Liver (tissue), 3 donors: ENCODE results near the gene TMCO5A.

ENCODE experiments used
- GABPA ChIP-seq, 2 donors: IDR thresholded peaks in 1 of 2; conservative IDR thresholded peaks in 1 of 2; 2 replicates each; pipeline ENCODE4 v1.6.1; 2016; ENCODE audit warnings: antibody characterized with exemption in 2 of 2, mild to moderate bottlenecking in 1 of 2, moderate library complexity in 1 of 2
- TAF1 ChIP-seq: conservative IDR thresholded peaks from 2 replicates; pipeline ENCODE4 v1.6.1; 2016; ENCODE audit warnings: antibody characterized with exemption, mild to moderate bottlenecking
- TF ChIP-seq, protein P1 (sequence below): fragments of 150-350 bp; IDR thresholded peaks from 2 replicates; pipeline ENCODE4 v1.5.1; 2017; ENCODE audit warnings: improper control_type of control experiment, low read depth, low read length; ENCODE audit not compliant: missing input control
- TF ChIP-seq, protein P2 (sequence below): IDR thresholded peaks from 2 replicates; pipeline ENCODE4 v1.6.1; 2016; ENCODE audit warnings: antibody characterized with exemption
- donor health status: healthy.
- donor health status: healthy.

- TF ChIP-seq, protein P1, sequence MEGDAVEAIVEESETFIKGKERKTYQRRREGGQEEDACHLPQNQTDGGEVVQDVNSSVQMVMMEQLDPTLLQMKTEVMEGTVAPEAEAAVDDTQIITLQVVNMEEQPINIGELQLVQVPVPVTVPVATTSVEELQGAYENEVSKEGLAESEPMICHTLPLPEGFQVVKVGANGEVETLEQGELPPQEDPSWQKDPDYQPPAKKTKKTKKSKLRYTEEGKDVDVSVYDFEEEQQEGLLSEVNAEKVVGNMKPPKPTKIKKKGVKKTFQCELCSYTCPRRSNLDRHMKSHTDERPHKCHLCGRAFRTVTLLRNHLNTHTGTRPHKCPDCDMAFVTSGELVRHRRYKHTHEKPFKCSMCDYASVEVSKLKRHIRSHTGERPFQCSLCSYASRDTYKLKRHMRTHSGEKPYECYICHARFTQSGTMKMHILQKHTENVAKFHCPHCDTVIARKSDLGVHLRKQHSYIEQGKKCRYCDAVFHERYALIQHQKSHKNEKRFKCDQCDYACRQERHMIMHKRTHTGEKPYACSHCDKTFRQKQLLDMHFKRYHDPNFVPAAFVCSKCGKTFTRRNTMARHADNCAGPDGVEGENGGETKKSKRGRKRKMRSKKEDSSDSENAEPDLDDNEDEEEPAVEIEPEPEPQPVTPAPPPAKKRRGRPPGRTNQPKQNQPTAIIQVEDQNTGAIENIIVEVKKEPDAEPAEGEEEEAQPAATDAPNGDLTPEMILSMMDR: no peak
- TF ChIP-seq TAF1 (no peak), GABPA (IDR thresholded peaks at IDR 0.05 in 1 of 2, conservative IDR thresholded peaks at IDR 0.05 in 1 of 2) (no peak)
- TF ChIP-seq, protein P2, sequence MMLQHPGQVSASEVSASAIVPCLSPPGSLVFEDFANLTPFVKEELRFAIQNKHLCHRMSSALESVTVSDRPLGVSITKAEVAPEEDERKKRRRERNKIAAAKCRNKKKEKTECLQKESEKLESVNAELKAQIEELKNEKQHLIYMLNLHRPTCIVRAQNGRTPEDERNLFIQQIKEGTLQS: no peak
Measured at GRCh38 chr15:37903919-37904625, 30.4 kb upstream of the TMCO5A start.
